Lower leg skin (tissue), 4 donors: Measurements from ENCODE around the gene PDE8A. TPM values are rescaled to one million over a fixed set of nuclear protein-coding genes. Genes with fewer than 3 reads are reported as not detected.
"Not testable (repeated sequence)": the region's sequence is repeated elsewhere in the genome, so short reads cannot be mapped to it uniquely, and the experiment has no call there.

Experiments
- DNase-seq, 2 donors: peaks; one replicate each; pipeline ENCODE4 v3.0.0-alpha.2; 2019; ENCODE audit warnings: low spot score in 2 of 2
- H3K4me3 ChIP-seq: fragments of 200-600 bp; sonication (generic); 2 replicates; pipeline ENCODE4 v1.5.1; 2017; ENCODE audit warnings: mild to moderate bottlenecking, low read depth; ENCODE audit not compliant: poor library complexity, severe bottlenecking
- CTCF ChIP-seq, 3 donors: fragments of 450-650 bp; IDR thresholded peaks; one replicate each; pipeline ENCODE4 v1.5.1; 2016; ENCODE audit warnings: antibody characterized with exemption in 3 of 3, mild to moderate bottlenecking in 3 of 3, moderate library complexity in 2 of 3
- POLR2A ChIP-seq, 2 donors: fragments of 450-650 bp; IDR thresholded peaks; one replicate each; pipeline ENCODE4 v1.6.1; 2016 to 2017; ENCODE audit warnings: antibody characterized with exemption in 2 of 2, mild to moderate bottlenecking in 1 of 2, moderate library complexity in 1 of 2
- WGBS, 2 donors: methylation state at CpG; one replicate each; pipeline ENCODE4 v1.1.5; 2018; 5-methylcytosine and 5-hydroxymethylcytosine counted together
- intact Hi-C: fragments of 100-400 bp; cut with DNase I; formaldehyde crosslinking; loops from one replicate; pipeline ENCODE4 v1.15.0; 2023; ENCODE audit warnings: low total_unique reads
- total RNA-seq, 4 donors: library from RNA; depleted of rRNA; stranded (reverse); fragments of >200 nt; gene quantifications; one replicate each; pipeline ENCODE4 v1.1.0, GENCODE V29; 2016

PDE8A gene
- total RNA-seq, 4 donors from 2014 or later: 14.7 to 23.1 (median 19.4) TPM

GRCh38 chr15:85010386-85011159 is 28.9 kb downstream of the PDE8A start:
- 28 to 35% methylated on average over 3 of the region's 3 CpGs for WGBS, 2 donors
- DNase-seq: no peak
- intact Hi-C loops: no loop called here
- H3K4me3 ChIP-seq: no peak overlapping the region
- TF ChIP-seq CTCF (IDR thresholded peaks at IDR 0.05): no peak
- TF ChIP-seq POLR2A (IDR thresholded peaks at IDR 0.05): no peak

GRCh38 chr15:85011160-85011571 is 29.5 kb downstream of the PDE8A start:
- WGBS, 2 donors: 43 to 56% methylated on average over 3 of the region's 3 CpGs
- intact Hi-C loops: no loop called here
- no peak for DNase-seq
- no peak overlapping the region for H3K4me3 ChIP-seq
- no peak for TF ChIP-seq POLR2A (IDR thresholded peaks at IDR 0.05)

- WGBS, 2 donors: 98 to 100% methylated on average over 2 of the region's 2 CpGs
- not testable (repeated sequence) for H3K4me3 ChIP-seq, DNase-seq
Measured at GRCh38 chr15:85011724-85012123, 30.1 kb downstream of the PDE8A start.

GRCh38 chr15:85013785-85014184 is 32.1 kb downstream of the PDE8A start:
- TF ChIP-seq CTCF (IDR thresholded peaks at IDR 0.05): no peak
- TF ChIP-seq POLR2A (IDR thresholded peaks at IDR 0.05): no peak
- 84 to 93% methylated on average over 4 of the region's 4 CpGs for WGBS, 2 donors
- no peak for DNase-seq
- H3K4me3 ChIP-seq: no peak overlapping the region
- intact Hi-C loops: no loop called here

More at GRCh38 chr15:85011724-85012123, 30.1 kb downstream of the PDE8A start:
- intact Hi-C loops: not testable (repeated sequence)

GRCh38 chr15:85014932-85015331 is 33.3 kb downstream of the PDE8A start:
- TF ChIP-seq POLR2A (IDR thresholded peaks at IDR 0.05): no peak
- 79 to 87% methylated on average over 6 of the region's 6 CpGs for WGBS, 2 donors
- intact Hi-C loops: no loop called here
- no peak for DNase-seq
- H3K4me3 ChIP-seq: no peak overlapping the region

- intact Hi-C loops: no loop called here
- TF ChIP-seq CTCF (IDR thresholded peaks at IDR 0.05) (no peak), POLR2A (IDR thresholded peaks at IDR 0.05) (no peak)
- H3K4me3 ChIP-seq: no peak overlapping the region
- DNase-seq: no peak
Measured at GRCh38 chr15:85016275-85016674, 34.6 kb downstream of the PDE8A start.

GRCh38 chr15:85019815-85020590 is 38.3 kb downstream of the PDE8A start:
- DNase-seq: no peak
- TF ChIP-seq CTCF (IDR thresholded peaks at IDR 0.05) (no peak), POLR2A (IDR thresholded peaks at IDR 0.05) (no peak)
- no peak overlapping the region for H3K4me3 ChIP-seq
- 77 to 85% methylated on average over 15 of the region's 15 CpGs for WGBS, 2 donors
- intact Hi-C loops: no loop called here
